Esophagus muscularis mucosa (tissue), 4 donors: ENCODE measurements around the gene MAN1C1. TPM values are rescaled to one million over a fixed set of nuclear protein-coding genes. Genes with fewer than 3 reads are reported as not detected.

Source experiments
- DNase-seq: peaks from one replicate; pipeline ENCODE4 v3.0.0-alpha.2; 2017; ENCODE audit errors: extremely low spot score
- H3K27ac ChIP-seq, 4 donors: fragments of 200-600 bp; sonication (generic); replicated peaks in 1 of 4; 1 replicate in 3 of 4; 2 replicates in 1 of 4; pipeline ENCODE4 v1.5.1; 2016 to 2019; ENCODE audit warnings: mild to moderate bottlenecking in 1 of 4
- H3K27me3 ChIP-seq, 4 donors: fragments of 200-600 bp; sonication (generic); one replicate each; pipeline versions ENCODE4 v1.5.1 to v1.6.0; 2016 to 2019
- H3K36me3 ChIP-seq, 4 donors: fragments of 200-600 bp; sonication (generic); one replicate each; pipeline ENCODE4 v1.5.1; 2016 to 2019
- H3K4me1 ChIP-seq, 4 donors: fragments of 200-600 bp; sonication (generic); one replicate each; pipeline ENCODE4 v1.5.1; 2016 to 2019
- H3K4me3 ChIP-seq, 4 donors: fragments of 200-600 bp; sonication (generic); 1 replicate in 2 of 4; 2 replicates in 2 of 4; pipeline ENCODE4 v1.5.1; 2016 to 2019; ENCODE audit warnings: mild to moderate bottlenecking in 4 of 4, moderate library complexity in 1 of 4
- H3K9me3 ChIP-seq, 4 donors: fragments of 200-600 bp; sonication (generic); 1 replicate in 3 of 4; 2 replicates in 1 of 4; pipeline ENCODE4 v1.5.1; 2016 to 2019
- CTCF ChIP-seq, 3 experiments: fragments of 200-600 bp in 2 of 3; fragments of 450-650 bp in 1 of 3; sonication (generic) in 2 of 3; IDR thresholded peaks; one replicate each; pipeline ENCODE4 v1.5.1; 2017 to 2019; ENCODE audit warnings: antibody characterized with exemption in 3 of 3, mild to moderate bottlenecking in 2 of 3, moderate library complexity in 1 of 3
- EP300 ChIP-seq: sonication (generic); formaldehyde crosslinking; IDR thresholded peaks from one replicate; pipeline ENCODE4 v1.6.1; 2017; ENCODE audit warnings: antibody characterized with exemption
- POLR2A ChIP-seq: fragments of 450-650 bp; IDR thresholded peaks from one replicate; pipeline ENCODE4 v1.6.1; 2017; ENCODE audit warnings: antibody characterized with exemption, moderate library complexity, mild to moderate bottlenecking, low read depth
- POLR2AphosphoS5 ChIP-seq, 2 donors: sonication (generic); formaldehyde crosslinking; IDR thresholded peaks; one replicate each; pipeline ENCODE4 v1.6.1; 2017; ENCODE audit warnings: antibody characterized with exemption in 2 of 2
- WGBS: methylation state at CpG from one replicate; pipeline ENCODE4 v1.1.5; 2018; 5-methylcytosine and 5-hydroxymethylcytosine counted together
- intact Hi-C: fragments of 100-400 bp; cut with DNase I; formaldehyde crosslinking; loops from one replicate; pipeline ENCODE4 v1.15.1; 2023
- total RNA-seq, 4 donors: library from RNA; depleted of rRNA; stranded (reverse); fragments of >200 nt; gene quantifications; one replicate each; pipeline versions ENCODE4 v1.1.0 to v1.2.1, GENCODE V29; 2016

The MAN1C1 gene
- total RNA-seq, 4 donors from 2014 or later: 20.2 to 22.8 (median 20.7) TPM

GRCh38 chr1:25772164-25772563 is 155.6 kb downstream of the MAN1C1 start:
- Histone ChIP-seq H3K36me3 (peaks cover 7 to 41% (median 16%) of the 10 kb centered on the region in 4 donors), H3K27ac (no peak overlapping the region), H3K9me3 (no peaks in the 10 kb centered on the region), H3K27me3 (no peaks in the 10 kb centered on the region), H3K4me3 (no peak overlapping the region), H3K4me1 (peaks cover 20 to 28% (median 21%) of the 10 kb centered on the region in 4 donors)
- WGBS: 95% methylated on average over 5 of the region's 5 CpGs
- intact Hi-C loops: no loop called here
- TF ChIP-seq POLR2A (no peak), EP300 (no peak), POLR2AphosphoS5 (IDR thresholded peaks at IDR 0.05) (no peak), CTCF (IDR thresholded peaks at IDR 0.05) (no peak)
- no peak for DNase-seq

- Histone ChIP-seq H3K4me3 (no peak overlapping the region), H3K36me3 (peaks cover 7 to 47% (median 19%) of the 10 kb centered on the region in 4 donors), H3K9me3 (no peaks in the 10 kb centered on the region), H3K27me3 (no peaks in the 10 kb centered on the region), H3K27ac (no peak overlapping the region), H3K4me1 (peaks cover 20 to 28% (median 21%) of the 10 kb centered on the region in 4 donors)
- intact Hi-C loops: no loop called here
- no peak for DNase-seq
- TF ChIP-seq EP300: no peak
- TF ChIP-seq POLR2A: no peak
- TF ChIP-seq CTCF (IDR thresholded peaks at IDR 0.05): no peak
- TF ChIP-seq POLR2AphosphoS5 (IDR thresholded peaks at IDR 0.05): no peak
- WGBS: 93% methylated on average over 5 of the region's 5 CpGs
Observed at GRCh38 chr1:25772692-25773245, 156.2 kb downstream of the MAN1C1 start.

GRCh38 chr1:25773441-25774125 is 157.0 kb downstream of the MAN1C1 start:
- Histone ChIP-seq H3K27ac (no peak overlapping the region), H3K36me3 (peaks cover 7 to 55% (median 26%) of the 10 kb centered on the region in 4 donors)
- DNase-seq: no peak

GRCh38 chr1:25774206-25774803 is 157.7 kb downstream of the MAN1C1 start:
- peaks cover 7 to 61% (median 28%) of the 10 kb centered on the region in 4 donors for H3K36me3 ChIP-seq
- H3K27me3 ChIP-seq: no peaks in the 10 kb centered on the region
- H3K4me1 ChIP-seq: peaks cover 20 to 28% (median 21%) of the 10 kb centered on the region in 4 donors
- 89% methylated on average over 11 of the region's 13 CpGs for WGBS
- no peak overlapping the region for H3K27ac ChIP-seq
- no peaks in the 10 kb centered on the region for H3K9me3 ChIP-seq
- TF ChIP-seq CTCF (IDR thresholded peaks at IDR 0.05) (no peak), POLR2AphosphoS5 (IDR thresholded peaks at IDR 0.05) (no peak), EP300 (no peak), POLR2A (no peak)
- no peak for DNase-seq
- intact Hi-C loops: no loop called here
- H3K4me3 ChIP-seq: no peak overlapping the region

More at GRCh38 chr1:25773441-25774125, 157.0 kb downstream of the MAN1C1 start:
- peaks cover 20 to 28% (median 21%) of the 10 kb centered on the region in 4 donors for H3K4me1 ChIP-seq
- WGBS: 94% methylated on average over 2 of the region's 4 CpGs
- TF ChIP-seq POLR2A (no peak), EP300 (no peak), POLR2AphosphoS5 (IDR thresholded peaks at IDR 0.05) (no peak), CTCF (IDR thresholded peaks at IDR 0.05) (no peak)
- intact Hi-C loops: no loop called here
- H3K9me3 ChIP-seq: no peaks in the 10 kb centered on the region
- H3K27me3 ChIP-seq: no peaks in the 10 kb centered on the region
- H3K4me3 ChIP-seq: no peak overlapping the region
